Renal pelvis (tissue), 4 donors: ENCODE results near the gene TEX10. TPM values are rescaled to one million over a fixed set of nuclear protein-coding genes. Genes with fewer than 3 reads are reported as not detected.
A peak's percentile ranks its signal among the peaks of the same experiment; 100 is the strongest.
"Not testable (repeated sequence)": the region's sequence is repeated elsewhere in the genome, so short reads cannot be mapped to it uniquely, and the experiment has no call there.

Experiments used
- DNase-seq: peaks from one replicate; pipeline ENCODE4 v3.0.0-alpha.2; 2013
- polyA plus RNA-seq, 3 donors: library from polyadenylated mRNA; unstranded; fragments of 120-200 nt; gene quantifications; one replicate each; pipeline ENCODE4 v1.2.1, GENCODE V29; 2013; ENCODE audit not compliant: insufficient read length in 3 of 3

Gene TEX10
- polyA plus RNA-seq, 3 donors = 38.3 to 45.8 (median 40.9) TPM

DNA sequence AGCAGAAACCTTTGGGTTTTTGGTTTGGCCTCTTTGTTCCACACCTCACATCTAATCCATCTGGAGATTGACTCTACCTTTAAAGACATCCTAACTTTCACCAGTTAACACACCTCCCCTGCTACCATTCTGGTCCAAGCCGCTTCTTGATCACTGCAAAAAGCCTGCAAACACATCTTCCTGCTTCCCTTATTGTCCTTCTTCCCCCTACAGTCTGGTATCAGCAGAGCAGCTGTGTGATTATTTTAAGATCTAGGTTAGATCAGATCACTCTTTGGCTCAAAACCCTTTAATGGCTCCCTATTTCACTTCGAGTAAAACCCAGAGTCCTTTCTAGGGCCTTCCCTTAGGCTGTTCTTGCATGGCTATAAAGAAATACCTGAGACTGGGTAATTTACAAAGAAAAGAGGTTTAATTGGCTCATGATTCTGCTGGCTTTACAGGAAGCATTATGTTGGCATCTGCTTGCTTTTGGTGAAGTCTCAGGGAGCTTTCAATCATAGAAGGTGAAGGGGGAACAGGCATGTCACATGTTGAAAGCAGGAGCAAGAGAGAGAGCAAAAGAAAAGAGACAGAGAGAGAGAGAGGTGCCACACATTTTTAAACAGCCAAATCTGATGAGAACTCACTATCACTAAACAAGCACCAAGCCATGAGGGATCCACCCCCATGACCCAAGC, 1.5 kb upstream of the TEX10 start:
- no peak for DNase-seq

DNA sequence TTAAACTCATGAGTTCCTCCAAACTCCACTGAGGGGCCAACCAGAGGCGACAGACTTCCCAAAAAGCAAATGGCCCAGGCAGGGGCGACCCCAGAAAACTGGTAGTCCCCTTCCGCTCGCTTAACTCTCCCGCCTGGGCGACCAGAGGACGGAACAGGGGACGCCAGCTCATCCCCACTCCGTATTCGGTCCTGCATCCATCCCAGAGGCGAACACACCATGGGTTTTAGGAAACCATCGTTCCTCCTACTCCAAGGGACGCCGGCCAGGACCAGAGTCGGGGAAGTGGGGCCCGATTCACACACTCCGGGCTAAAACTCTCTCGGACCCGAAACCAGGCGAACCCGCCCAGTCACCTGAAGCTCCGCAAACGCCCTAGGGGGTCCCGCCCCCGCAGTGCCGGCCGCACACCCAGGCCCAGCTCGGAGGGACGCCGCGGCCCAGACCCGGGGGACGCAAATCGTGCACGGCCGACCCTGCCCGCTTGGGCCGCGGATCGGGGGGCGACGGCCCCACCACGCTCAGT, 478 bp downstream of the TEX10 start:
- DNase-seq = peak; percentile 26

DNA sequence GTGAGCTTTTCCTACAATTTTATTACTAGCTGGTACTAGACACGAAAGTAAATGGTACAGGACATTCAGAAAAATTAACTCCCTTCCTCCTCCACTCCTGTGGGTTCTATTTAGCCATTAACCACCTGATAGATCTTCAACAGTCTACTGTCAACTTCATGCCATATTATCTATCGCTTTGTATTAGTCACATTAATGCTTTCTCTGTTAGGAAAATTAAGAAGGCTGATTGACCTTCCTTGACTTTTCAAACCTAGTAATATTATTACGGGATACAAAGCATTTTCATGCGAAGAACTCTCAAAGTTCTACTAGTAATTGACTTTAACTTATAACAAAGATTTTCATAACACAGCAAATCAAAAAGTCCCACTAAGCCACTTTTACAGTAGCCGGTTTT, 1.2 kb downstream of the TEX10 start:
- DNase-seq = no peak

DNA sequence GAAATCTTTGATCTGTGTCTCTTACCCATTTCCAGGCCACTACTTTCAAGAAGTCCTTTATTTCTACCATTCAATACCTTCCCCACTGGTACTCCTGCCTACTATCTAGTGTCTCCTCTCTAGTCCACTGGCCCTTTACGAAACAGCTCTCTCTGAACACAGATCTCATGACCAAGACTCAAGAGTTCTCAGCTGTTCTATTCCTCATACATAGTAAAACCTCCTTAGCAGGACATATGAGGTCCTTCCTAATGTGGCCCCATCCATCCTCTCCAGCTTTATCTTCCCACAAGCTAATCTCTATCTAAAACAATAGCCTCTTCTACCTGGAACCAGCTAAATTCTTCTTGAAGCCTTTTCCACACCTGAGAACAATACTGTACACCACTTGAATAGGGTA, 2.6 kb downstream of the TEX10 start:
- DNase-seq = no peak

DNA sequence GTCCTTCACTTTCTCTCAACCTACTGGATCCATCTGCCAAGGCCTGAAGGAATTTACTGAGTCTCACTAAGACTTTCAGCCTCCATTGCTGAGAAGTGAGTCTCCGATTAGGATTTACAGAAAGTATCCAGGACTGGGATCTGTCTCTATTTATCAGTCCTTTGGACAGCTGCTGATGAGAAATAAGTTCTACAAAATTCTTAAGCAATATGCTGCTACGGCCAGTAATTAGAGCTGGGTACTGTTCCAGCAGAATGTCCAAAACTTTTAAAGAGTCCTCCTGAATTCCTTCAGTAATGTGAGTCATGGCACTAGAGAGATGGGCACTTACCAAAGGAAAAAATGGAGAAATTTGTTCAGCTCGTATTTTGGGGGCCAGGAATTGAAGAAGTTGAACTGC, 5.9 kb downstream of the TEX10 start:
- no peak for DNase-seq

DNA sequence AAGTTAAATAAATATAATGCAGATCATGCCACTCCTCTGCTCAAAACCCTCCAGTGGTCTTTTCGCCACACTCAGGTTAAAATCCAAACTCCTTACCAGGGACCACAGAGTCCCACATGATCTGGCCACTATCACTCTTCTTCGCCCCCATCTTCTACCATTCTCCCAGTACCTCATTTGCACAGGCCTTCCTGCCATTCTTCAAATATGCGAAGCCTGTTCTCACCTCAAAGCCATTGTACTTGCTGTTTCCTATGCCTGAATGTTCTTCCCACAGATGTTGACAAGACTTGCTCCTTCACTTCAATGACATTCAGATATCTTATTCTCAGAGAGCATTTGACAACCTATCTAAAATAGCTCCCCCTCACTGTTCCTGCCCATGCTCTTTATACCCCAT, 10.9 kb downstream of the TEX10 start:
- no peak for DNase-seq

DNA sequence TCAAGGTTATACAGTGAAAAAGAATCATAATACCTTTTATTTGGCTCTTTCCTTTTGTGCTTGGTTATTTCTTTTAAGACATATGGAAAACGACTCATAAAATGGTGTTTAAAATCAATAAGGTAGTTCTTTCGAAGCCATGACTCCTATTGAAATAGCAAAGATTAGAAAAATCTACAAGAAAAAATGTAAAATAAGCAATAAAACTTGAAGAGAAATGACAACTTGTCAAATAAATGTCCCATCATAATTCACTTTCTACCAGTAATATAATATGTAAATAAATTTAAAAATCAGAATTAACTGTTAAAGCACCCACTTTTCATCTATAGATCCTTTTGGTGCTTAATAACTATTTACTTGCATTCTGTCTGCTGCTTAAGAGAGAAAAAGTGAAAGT, 12.5 kb downstream of the TEX10 start:
- no peak for DNase-seq

DNA sequence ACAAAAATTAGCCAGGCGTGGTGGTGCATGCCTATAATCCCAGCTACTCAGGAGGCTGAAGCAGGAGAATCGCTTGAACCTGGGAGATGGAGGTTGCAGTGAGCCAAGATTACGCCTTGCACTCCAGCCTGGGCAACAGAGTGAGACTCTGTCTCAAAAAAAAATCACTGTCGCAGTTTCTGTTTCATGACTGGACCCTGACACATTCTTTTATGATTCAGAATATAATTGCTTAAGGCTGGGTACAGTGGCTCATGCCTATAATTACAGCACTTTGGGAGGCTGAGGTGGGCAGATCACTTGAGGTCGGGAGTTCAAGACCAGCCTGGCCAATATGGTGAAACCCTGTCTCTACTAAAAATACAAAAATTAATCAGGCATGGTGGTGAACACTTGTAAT, 14.0 kb downstream of the TEX10 start:
- not testable (repeated sequence) for DNase-seq

DNA sequence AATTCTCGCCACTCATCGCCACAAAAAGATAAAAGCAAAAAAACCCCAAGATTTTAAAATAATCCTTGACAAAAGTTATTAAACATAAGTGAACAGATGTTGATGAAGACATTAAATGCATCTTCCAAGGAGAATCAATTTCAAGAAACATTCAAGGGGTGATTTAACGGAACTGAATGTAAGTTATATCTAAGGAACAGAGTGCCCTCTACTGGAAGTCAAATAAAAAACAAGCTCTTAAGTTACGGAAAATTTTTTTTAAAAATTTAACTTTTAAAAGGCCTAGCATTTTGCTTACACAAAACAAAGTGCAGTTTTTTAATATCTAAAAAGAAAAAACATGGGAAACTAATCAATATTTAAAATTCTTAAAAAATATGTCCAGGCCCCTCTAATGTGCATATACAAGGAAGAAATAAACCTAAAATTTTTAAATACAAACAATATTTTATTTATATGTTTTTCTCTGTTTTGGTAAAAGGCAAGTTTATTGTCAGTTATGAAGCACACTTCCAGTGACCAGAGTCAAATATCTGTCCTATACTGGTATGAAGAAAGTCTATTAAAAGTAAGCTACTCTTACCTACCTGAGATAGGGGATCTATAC, 28.0 kb downstream of the TEX10 start:
- DNase-seq = peak; percentile 17

DNA sequence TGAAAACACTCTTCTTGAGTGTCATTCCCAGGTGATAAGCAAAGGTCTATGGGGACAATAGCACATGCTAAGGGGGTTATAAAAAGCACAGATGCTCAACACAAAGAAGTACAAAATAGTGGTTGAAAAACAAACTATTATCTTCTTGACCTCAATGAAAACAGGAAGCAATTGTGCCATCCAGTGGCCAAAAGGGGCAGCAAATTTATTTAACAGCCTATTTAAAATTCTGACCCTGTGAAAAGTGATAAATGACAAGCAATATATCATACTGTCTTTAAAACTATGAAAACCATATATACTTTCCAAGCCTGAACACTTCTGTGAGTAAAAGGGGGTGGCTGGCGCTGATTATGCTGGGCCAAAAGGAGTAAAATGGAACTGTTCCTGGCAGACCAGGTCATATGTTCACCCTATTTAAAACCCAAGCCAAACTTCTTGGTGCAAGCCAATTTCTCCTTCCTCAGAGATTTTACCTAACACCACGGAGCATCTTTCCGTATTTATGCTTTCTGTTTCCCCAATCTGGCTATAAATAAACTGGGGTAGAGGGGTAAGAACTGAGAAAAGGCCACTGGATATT, 29.7 kb downstream of the TEX10 start:
- peak; percentile 26 for DNase-seq

DNA sequence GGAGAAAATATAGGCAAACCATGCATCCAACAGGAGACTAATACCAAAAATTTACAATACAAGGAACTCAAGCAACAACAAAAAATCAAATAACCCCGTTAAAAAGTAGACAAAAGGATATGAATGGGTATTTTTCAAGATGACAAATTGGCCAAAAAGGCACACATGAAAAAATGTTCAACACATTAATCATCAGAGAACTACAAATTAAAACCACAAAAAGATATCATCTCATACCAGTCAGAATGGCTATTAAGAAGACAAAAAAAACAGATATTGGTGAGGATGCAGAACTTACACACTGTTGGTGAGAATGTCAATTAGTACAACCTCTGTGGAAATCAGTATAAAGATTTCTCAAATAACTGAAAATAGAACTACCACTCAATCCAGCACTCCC, 35.0 kb downstream of the TEX10 start:
- no peak for DNase-seq

DNA sequence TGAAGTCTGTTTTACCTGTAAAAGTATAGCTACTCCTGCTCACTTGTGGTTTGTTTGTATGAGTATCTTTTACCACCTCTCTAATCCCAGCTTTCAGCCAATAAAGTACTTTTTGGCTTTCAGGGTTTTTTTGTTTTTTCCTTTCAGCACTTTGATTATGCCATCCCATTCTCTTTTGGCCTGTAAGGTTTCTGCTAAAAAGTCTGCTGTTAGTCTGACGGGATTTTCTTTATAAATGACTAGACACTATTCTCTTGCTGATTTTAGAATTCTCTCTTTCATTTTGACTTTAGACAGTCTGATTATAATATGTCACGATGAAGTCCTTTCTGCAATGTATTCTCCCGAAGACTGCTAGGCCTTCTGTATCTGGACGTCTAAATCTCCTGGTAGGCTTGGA, 37.2 kb downstream of the TEX10 start:
- DNase-seq = no peak

DNA sequence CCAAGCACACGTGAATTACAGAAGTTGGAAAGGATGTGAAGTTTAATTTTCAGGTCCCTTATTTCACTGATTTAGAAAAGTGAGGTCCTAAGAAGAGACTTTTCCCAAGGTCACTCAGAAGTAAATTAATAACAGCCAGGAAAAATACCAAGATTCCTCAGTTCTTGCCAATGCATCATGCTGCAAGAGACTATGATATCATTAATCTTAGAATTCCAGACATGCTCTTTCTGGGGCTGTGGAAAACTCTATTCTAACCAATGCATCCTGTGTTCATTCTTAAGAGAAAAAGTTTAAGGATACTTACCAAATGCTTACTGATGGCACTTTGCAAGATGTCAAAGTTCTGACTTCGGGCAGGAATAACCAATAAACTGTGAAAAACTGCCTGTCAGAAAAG, 42.8 kb downstream of the TEX10 start:
- DNase-seq = no peak

DNA sequence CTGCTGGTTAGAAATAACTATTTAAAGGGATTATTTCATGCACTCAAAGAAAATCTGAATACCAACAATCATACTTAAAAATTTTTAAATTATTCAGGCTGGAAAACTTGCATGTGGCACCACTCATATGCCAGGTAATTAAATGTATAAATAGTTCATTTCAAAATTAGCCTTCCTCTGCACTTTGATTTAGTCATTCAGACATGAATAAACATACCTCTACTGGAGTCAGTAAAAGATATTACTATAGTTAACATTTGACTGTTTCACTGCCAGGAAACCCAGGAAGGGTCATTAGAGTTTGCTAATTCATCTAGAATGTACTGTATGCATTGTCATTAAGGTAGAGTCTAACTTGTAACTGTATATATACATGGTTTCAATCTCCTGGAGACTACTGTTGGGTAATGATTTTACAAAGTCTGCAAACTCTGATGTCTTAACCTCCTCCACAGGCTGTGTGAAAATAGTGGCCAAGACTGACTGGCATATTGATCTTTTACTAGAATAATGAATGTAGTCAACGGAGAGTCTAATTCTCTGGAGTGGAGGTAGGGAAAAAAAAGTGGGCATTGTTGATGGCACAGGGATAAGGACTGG, 43.7 kb downstream of the TEX10 start:
- DNase-seq = no peak

DNA sequence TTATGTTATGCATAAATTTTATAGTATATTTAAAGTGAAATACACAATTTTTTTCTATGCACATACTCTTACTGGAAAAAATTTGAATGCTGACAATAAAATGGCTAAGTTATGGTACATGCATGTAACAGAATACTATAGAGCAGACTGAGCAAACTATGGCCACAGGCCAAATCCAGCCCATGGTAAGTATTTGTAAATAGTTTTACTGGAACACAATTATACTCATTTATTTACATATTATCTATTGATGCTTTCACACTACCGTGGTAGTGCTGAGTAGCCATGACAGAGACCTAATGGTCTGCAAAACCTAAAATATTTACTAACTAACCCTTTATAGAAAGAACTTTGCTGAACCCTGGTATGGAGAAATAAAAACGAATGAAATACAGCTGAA, 45.7 kb downstream of the TEX10 start:
- no peak for DNase-seq

DNA sequence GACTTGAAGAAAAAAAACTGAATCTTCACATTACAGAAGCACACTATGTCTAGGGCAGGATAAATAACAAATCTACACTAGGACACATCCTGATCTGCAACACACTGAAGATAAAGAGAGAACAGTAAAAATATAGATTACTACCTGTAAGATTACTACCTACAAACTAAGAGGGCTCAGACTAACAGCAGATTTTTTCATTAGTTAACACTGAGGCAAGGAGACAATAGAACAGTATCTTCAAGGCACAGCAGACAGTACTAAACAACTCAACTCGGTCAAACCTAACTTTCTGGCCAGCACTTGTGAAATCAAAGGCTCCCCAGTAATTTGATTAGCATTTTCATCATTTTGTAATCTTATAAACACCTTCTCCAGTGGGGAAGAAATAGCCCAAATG, 46.5 kb downstream of the TEX10 start:
- DNase-seq = no peak

DNA sequence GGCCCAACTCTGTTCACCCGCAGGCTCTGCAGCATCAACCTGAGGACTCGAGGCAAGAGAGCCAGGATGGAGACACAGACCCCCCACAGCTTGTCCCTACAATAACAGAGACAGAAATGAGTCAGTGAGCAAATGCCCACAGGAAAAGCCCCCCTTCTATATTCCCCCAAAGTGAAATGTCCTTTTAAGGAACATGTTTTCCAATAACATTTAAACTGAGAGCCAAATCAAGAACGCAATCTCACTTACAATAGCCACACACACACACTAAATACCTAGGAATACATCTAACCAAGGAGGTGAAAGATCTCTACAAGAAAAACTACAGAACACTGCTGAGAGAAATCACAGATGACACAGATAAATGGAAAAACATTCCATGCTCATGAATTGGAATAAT, 49.0 kb downstream of the TEX10 start:
- DNase-seq = no peak

DNA sequence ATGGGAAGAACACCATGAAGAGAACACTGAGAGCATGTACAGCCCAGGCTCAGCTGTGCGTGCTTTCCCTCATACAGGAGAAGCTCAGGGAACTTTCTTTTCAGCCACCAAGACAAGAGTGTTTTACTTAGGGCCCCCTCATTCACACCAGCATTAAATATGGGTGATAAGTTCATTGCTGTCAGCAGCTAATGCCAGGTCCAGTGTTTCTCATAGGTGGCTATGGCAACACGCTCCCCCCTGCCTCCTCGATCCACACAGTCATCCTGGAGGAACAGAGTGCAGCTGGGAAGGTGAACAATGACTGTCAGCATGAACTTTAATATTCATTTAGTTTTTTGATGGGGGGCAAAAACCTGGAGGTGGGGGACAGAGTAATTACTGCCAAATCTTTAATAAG, 54.4 kb downstream of the TEX10 start:
- DNase-seq = no peak

DNA sequence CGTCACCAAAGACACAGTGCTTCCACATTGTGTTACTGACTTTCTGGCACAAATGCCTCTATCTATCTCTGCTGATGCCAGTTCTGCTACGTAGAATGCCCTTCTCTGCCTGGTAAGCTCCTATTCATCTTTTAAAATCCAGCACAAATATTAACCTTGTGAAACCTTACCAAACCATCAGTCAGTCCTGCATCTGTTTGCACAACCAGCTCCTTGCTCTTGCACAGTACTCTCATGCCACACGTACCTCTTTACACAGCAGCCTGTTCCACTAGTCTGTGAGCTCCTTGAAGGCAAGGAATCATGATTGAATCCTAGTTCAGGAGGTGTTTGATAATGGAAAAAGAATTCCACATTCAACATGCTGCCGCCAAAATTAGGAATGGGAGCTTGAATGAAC, 56.3 kb downstream of the TEX10 start:
- DNase-seq = no peak

DNA sequence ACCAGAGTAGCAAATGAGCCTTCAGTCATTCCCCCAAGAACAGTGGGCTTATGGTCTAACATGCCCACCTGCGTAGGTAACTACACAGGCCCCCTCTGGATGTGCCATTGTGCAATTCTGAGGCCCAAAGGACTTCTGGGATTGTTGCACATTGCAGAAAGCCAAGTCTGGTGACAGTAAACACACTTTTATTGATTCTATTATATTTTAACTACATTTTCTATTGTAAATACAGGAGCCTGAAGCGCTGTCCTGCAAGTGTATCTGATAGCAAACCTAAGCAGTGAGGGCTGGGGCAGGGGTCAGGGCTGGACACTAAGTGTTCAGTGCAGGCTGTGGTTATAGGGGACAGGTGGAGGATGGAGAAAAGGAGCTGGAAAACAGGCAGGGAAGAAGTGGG, 57.5 kb downstream of the TEX10 start:
- DNase-seq = no peak

DNA sequence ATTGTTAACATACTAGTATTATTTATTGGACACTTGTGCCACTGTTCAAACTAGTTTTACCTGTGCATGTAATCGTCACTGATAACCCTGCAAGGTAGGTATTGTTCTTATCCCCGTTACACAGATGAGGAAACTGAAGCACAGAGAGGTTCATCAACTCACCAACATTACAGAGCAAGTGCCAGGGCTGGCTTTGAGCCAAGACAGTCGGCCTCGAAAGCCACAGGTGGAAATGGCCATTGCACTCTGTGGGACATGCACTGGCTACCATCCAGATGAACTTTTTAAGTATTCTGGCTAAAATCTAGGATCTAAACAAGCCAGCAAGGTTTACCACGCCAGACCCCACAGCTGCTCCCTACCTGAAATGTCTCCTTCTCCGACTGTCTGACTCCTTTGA, 57.9 kb downstream of the TEX10 start:
- no peak for DNase-seq

DNA sequence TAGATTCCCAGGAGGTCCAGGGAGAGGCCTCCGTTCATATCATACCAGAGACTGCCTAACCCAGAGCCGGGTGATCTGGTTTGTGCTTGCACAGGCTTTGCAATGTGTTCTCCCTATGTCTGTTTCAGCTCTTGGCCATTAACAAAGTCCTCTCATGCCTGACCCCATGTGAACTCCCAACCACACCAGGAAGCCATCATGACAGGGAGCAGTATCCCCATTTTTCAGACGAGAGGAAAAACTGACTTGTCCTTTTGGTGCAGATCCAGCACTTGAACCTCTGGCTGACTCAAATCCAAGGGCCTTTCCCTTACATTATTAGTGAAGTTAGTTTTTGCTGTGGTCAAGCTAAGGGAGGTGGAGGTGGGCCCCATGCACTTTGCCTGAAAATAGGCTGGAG, 58.4 kb downstream of the TEX10 start:
- DNase-seq = no peak

DNA sequence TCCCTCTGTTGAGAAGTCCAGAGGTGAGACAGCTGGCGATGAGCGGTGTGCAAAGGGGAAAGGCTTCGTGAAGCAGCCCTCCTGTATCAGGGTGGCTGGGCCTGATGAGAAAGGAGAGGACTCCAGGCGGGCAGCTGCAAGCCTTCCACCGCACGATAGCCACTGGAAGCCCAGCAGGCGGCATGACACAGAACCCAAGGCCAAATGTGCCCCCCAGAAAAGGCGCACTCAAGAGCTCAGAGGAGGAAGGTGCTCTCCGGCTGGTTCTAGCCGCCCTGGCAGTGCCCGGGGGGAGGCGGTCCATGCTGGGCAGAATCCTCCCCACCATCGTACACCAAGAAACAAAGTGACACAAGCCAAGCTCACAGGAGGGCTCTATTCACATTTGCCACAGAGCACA, 60.3 kb downstream of the TEX10 start:
- DNase-seq = no peak
